Testis (tissue), 2 donors: Measurements from ENCODE around the gene DCAF12L1.

Source experiments
- CTCF ChIP-seq, 3 experiments: fragments of 450-650 bp in 2 of 3; fragments of 200-600 bp in 1 of 3; sonication (generic) in 1 of 3; IDR thresholded peaks; one replicate each; pipeline ENCODE4 v1.5.1; 2016 to 2019; ENCODE audit warnings: antibody characterized with exemption in 3 of 3, mild to moderate bottlenecking in 2 of 3, moderate library complexity in 1 of 3
- POLR2A ChIP-seq: fragments of 450-650 bp; IDR thresholded peaks from one replicate; pipeline ENCODE4 v1.6.1; 2017; ENCODE audit warnings: antibody characterized with exemption, mild to moderate bottlenecking, moderate library complexity

- TF ChIP-seq POLR2A = no peak
- no peak for TF ChIP-seq CTCF (IDR thresholded peaks at IDR 0.05)
Observed at GRCh38 chrX:126557151-126557550, 4.5 kb upstream of the DCAF12L1 start.
